ENCODE data around the gene PTPRU. TPM values are rescaled to one million over a fixed set of nuclear protein-coding genes. Genes with fewer than 3 reads are reported as not detected.
A peak's percentile ranks its signal among the peaks of the same experiment; 100 is the strongest.

Gene PTPRU
- total RNA-seq, 4 donors from 2014 or later, result 4.3 to 15.9 (median 7.5) TPM

- WGBS, 2 donors, result 72 to 81% methylated on average over 7 of the region's 7 CpGs
- Histone ChIP-seq H3K4me3 (no peak overlapping the region), H3K27ac (no peak overlapping the region), H3K27me3 (no peaks in the 10 kb centered on the region), H3K36me3 (peaks cover 3 to 88% (median 8%) of the 10 kb centered on the region in 3 donors), H3K9me3 (no peaks in the 10 kb centered on the region), H3K4me1 (peaks cover 3 to 13% (median 6%) of the 10 kb centered on the region in 3 donors)
- intact Hi-C loops (cut with DNase I), result no loop called here
- no peak for TF ChIP-seq CTCF (IDR thresholded peaks at IDR 0.05)
- TF ChIP-seq POLR2A (IDR thresholded peaks at IDR 0.05), result no peak
- DNase-seq, result no peak
These were observed 39.3 kb upstream of the PTPRU start for GRCh38 chr1:29196863-29197589.

DNA sequence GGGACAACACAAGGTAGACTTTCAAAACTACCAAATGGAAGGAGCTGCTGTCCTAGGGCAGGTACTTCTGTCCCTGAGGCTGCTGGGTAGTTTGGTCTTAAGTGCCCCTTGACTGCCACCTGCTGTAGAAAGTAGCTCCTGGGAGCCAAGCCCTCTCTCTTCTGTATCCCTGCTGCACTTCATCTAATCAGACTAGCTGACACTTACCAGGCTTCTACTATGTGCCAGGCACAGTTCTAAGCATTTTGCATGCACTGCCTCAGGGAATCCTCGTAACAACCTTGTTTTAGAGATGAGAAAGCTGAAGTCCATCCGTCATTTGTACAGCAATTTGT, 38.8 kb upstream of the PTPRU start:
- TF ChIP-seq POLR2A (IDR thresholded peaks at IDR 0.05), result no peak
- TF ChIP-seq CTCF (IDR thresholded peaks at IDR 0.05), result peak in 4 of 6 experiments; percentile 19 to 52 (median 30)
- peaks cover 3 to 88% (median 8%) of the 10 kb centered on the region in 3 donors for H3K36me3 ChIP-seq
- H3K27ac ChIP-seq, result no peak overlapping the region
- H3K9me3 ChIP-seq, result no peaks in the 10 kb centered on the region
- intact Hi-C loops (cut with DNase I), result no loop called here
- 82 to 93% methylated on average over 2 of the region's 2 CpGs for WGBS, 2 donors
- no peaks in the 10 kb centered on the region for H3K27me3 ChIP-seq
- DNase-seq, result no peak
- H3K4me3 ChIP-seq, result no peak overlapping the region
- peaks cover 8 to 18% (median 9%) of the 10 kb centered on the region in 3 donors for H3K4me1 ChIP-seq

DNA sequence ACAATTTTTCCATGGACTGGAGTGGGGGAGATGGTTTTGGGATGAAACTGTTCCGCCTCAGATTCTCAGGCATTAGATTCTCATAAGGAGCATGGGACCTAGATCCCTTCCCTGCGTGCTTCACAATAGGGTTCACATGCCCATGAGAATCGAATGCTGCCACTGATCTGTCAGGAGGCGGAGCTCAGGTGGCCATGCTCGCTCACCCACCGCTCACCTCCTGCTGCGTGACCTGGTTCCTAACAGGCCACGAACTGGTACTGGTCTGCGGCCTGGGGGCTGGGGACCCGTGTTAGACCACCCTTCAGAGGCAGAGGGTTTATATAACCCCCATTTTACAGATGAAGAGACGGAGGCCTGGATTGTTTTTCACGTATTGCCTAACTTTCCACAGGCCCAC, 38.3 kb upstream of the PTPRU start:
- H3K27me3 ChIP-seq, result no peaks in the 10 kb centered on the region
- H3K27ac ChIP-seq, result no peak overlapping the region
- H3K9me3 ChIP-seq, result no peaks in the 10 kb centered on the region
- 90 to 94% methylated on average over 4 to 10 of the region's 12 CpGs for WGBS, 2 donors
- TF ChIP-seq POLR2A (IDR thresholded peaks at IDR 0.05), result no peak
- no peak for TF ChIP-seq CTCF (IDR thresholded peaks at IDR 0.05)
- peaks cover 3 to 84% (median 8%) of the 10 kb centered on the region in 3 donors for H3K36me3 ChIP-seq
- peaks cover 9 to 22% (median 10%) of the 10 kb centered on the region in 3 donors for H3K4me1 ChIP-seq
- no peak overlapping the region for H3K4me3 ChIP-seq
- no peak for DNase-seq
- intact Hi-C loops (cut with DNase I), result no loop called here

GRCh38 chr1:29200906-29201594, 35.3 kb upstream of the PTPRU start:
- WGBS, 2 donors, result 70 to 74% methylated on average over 5 of the region's 5 CpGs
- peak overlapping the region; percentile 77 to 89 (median 86) for H3K27ac ChIP-seq

More at GRCh38 chr1:29200906-29201594, 35.3 kb upstream of the PTPRU start:
- Histone ChIP-seq H3K36me3 (peaks cover 0 to 81% (median 7%) of the 10 kb centered on the region in 3 donors), H3K27me3 (no peaks in the 10 kb centered on the region), H3K4me1 (peaks cover 9 to 24% (median 10%) of the 10 kb centered on the region in 3 donors), H3K4me3 (no peak overlapping the region), H3K9me3 (no peaks in the 10 kb centered on the region)
- intact Hi-C loops (cut with DNase I), result loop anchor here (5.0 to 10.0 kb wide), 2 partner anchors 156 to 319 kb away; no protein-coding TSS in a partner anchor
- no peak for DNase-seq
- no peak for TF ChIP-seq CTCF (IDR thresholded peaks at IDR 0.05)
- TF ChIP-seq POLR2A (IDR thresholded peaks at IDR 0.05), result no peak

Data from esophagus squamous epithelium (tissue), 5 donors.